ENCODE results near the gene ERBB4.

Gene ERBB4

GRCh38 chr2:211367711-211368110 lies 1170.9 kb downstream of the ERBB4 start:
- peak; percentile 2 for DNase-seq (ENCODE audit: low read depth)
- TF ChIP-seq, protein P1, sequence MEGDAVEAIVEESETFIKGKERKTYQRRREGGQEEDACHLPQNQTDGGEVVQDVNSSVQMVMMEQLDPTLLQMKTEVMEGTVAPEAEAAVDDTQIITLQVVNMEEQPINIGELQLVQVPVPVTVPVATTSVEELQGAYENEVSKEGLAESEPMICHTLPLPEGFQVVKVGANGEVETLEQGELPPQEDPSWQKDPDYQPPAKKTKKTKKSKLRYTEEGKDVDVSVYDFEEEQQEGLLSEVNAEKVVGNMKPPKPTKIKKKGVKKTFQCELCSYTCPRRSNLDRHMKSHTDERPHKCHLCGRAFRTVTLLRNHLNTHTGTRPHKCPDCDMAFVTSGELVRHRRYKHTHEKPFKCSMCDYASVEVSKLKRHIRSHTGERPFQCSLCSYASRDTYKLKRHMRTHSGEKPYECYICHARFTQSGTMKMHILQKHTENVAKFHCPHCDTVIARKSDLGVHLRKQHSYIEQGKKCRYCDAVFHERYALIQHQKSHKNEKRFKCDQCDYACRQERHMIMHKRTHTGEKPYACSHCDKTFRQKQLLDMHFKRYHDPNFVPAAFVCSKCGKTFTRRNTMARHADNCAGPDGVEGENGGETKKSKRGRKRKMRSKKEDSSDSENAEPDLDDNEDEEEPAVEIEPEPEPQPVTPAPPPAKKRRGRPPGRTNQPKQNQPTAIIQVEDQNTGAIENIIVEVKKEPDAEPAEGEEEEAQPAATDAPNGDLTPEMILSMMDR (conservative IDR thresholded peaks at IDR 0.05; ENCODE audit: low read depth, low read length) = no peak
- H3K4me3 ChIP-seq (ENCODE audit: low read depth, low read length) = no peak overlapping the region

- TF ChIP-seq, protein P1 (conservative IDR thresholded peaks at IDR 0.05; ENCODE audit: low read depth, low read length) = no peak
- DNase-seq (ENCODE audit: low read depth) = no peak
- no peak overlapping the region for H3K4me3 ChIP-seq (ENCODE audit: low read depth, low read length)
These were observed 1171.3 kb downstream of the ERBB4 start for GRCh38 chr2:211367293-211367692.

- H3K4me3 ChIP-seq (ENCODE audit: low read depth, low read length) = no peak overlapping the region
- no peak for DNase-seq (ENCODE audit: low read depth)
- TF ChIP-seq, protein P1 (conservative IDR thresholded peaks at IDR 0.05; ENCODE audit: low read depth, low read length) = no peak
These were observed 1173.7 kb downstream of the ERBB4 start for GRCh38 chr2:211364911-211365310.

- DNase-seq (ENCODE audit: low read depth) = no peak
- TF ChIP-seq, protein P1 (conservative IDR thresholded peaks at IDR 0.05; ENCODE audit: low read depth, low read length) = no peak
- no peak overlapping the region for H3K4me3 ChIP-seq (ENCODE audit: low read depth, low read length)
These were observed 1177.2 kb downstream of the ERBB4 start for GRCh38 chr2:211361383-211361782.

DNA sequence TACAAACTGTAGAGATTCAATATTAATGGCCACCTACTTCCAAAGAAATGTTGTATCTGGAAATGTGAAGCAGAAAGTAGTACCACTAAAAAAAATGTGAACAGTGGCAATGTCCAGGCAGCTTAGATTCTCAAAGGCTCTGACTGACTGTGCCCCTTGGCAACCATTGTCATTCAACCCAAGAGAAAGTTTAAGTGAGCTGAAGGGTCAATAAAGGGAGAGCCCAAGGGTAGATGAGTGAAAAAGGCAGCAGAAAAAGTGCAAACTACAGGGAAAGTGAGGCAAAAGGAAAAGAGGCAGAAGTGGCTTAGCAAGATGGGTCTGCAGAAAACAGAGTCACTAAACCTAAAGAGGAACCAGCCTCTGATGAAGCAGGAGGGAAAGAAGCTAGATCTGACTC lies 1179.3 kb downstream of the ERBB4 start:
- DNase-seq (ENCODE audit: low read depth) = no peak
- no peak overlapping the region for H3K4me3 ChIP-seq (ENCODE audit: low read depth, low read length)
- TF ChIP-seq, protein P1 (conservative IDR thresholded peaks at IDR 0.05; ENCODE audit: low read depth, low read length) = no peak

- TF ChIP-seq, protein P1 (conservative IDR thresholded peaks at IDR 0.05; ENCODE audit: low read depth, low read length) = no peak
- H3K4me3 ChIP-seq (ENCODE audit: low read depth, low read length) = no peak overlapping the region
- no peak for DNase-seq (ENCODE audit: low read depth)
These were observed 1180.1 kb downstream of the ERBB4 start for GRCh38 chr2:211358504-211358903.

- H3K4me3 ChIP-seq (ENCODE audit: low read depth, low read length) = no peak overlapping the region
- TF ChIP-seq, protein P1 (conservative IDR thresholded peaks at IDR 0.05; ENCODE audit: low read depth, low read length) = no peak
- DNase-seq (ENCODE audit: low read depth) = no peak
These were observed 1184.1 kb downstream of the ERBB4 start for GRCh38 chr2:211354481-211354880.

Measured in choroid plexus epithelial cell (primary cell).